Peyer's patch (tissue), 4 donors: ENCODE measurements around the gene DMC1. TPM values are rescaled to one million over a fixed set of nuclear protein-coding genes. Genes with fewer than 3 reads are reported as not detected.

Source experiments
- DNase-seq, 3 donors: peaks; one replicate each; pipeline ENCODE4 v3.0.0-alpha.2; 2017 to 2019
- H3K27ac ChIP-seq, 4 donors: fragments of 200-600 bp; sonication (generic); one replicate each; pipeline ENCODE4 v1.5.1; 2016 to 2019
- H3K27me3 ChIP-seq, 2 donors: fragments of 200-600 bp; sonication (generic); one replicate each; pipeline ENCODE4 v1.5.1; 2019
- H3K36me3 ChIP-seq, 3 donors: fragments of 200-600 bp; sonication (generic); one replicate each; pipeline ENCODE4 v1.5.1; 2016 to 2019
- H3K4me1 ChIP-seq, 4 donors: fragments of 200-600 bp; sonication (generic); one replicate each; pipeline ENCODE4 v1.5.1; 2016 to 2019
- H3K4me3 ChIP-seq, 4 donors: fragments of 200-600 bp; sonication (generic); 1 replicate in 3 of 4; 2 replicates in 1 of 4; pipeline ENCODE4 v1.5.1; 2016 to 2019; ENCODE audit warnings: mild to moderate bottlenecking in 1 of 4
- H3K9me3 ChIP-seq, 4 donors: fragments of 200-600 bp; sonication (generic); one replicate each; pipeline ENCODE4 v1.5.1; 2016 to 2019; ENCODE audit warnings: mild to moderate bottlenecking in 1 of 4
- POLR2A ChIP-seq, 2 donors: fragments of 450-650 bp; IDR thresholded peaks; one replicate each; pipeline ENCODE4 v1.5.1; 2017; ENCODE audit warnings: antibody characterized with exemption in 2 of 2, mild to moderate bottlenecking in 2 of 2, moderate library complexity in 2 of 2
- total RNA-seq, 4 donors: library from RNA; depleted of rRNA; stranded (reverse); fragments of >200 nt; gene quantifications; one replicate each; pipeline ENCODE4 v1.1.0, GENCODE V29; 2016
- TF ChIP-seq, protein P1 (sequence below), 6 experiments: fragments of 450-650 bp in 4 of 6; fragments of 200-600 bp in 2 of 6; sonication (generic) in 1 of 6; IDR thresholded peaks; one replicate each; pipeline ENCODE4 v1.5.1; 2017 to 2019; ENCODE audit warnings: antibody characterized with exemption in 6 of 6, mild to moderate bottlenecking in 3 of 6, moderate library complexity in 1 of 6

DMC1 gene
- total RNA-seq, 4 donors from 2014 or later = 4.2 TPM; not detected in 3

DNA sequence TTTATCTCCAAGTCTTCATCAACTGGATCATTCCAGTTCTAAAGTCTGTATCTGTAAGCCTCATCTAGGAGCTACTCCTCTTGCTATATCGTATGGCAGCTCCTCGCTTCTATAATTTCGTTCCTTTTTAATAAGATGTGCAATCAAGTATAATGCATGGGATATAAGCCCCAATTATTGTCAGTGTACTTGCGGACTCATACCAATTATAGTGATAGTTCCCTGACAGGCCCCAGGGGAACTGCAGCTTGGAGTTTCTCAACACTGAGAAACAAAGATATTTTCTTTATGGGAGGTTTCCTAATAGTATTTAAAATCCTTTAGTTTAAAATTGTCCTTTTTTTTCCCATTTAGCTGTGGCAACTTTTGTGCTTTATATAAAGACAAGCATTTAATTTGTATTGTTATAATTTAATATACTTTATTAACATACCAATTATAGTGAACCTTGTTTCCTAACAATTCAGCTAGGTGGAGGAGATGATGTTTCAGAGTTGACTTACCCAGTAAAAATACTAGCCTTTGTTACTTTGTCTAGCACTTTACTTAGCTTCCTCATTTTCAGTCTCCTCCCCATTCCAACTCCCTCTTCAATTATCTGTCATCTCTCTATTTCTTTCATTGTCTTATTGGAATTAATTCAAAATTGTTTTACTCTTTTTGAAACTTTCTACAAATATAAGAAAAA lies 38.6 kb downstream of the DMC1 start:
- TF ChIP-seq POLR2A (IDR thresholded peaks at IDR 0.05) = no peak
- TF ChIP-seq, protein P1, sequence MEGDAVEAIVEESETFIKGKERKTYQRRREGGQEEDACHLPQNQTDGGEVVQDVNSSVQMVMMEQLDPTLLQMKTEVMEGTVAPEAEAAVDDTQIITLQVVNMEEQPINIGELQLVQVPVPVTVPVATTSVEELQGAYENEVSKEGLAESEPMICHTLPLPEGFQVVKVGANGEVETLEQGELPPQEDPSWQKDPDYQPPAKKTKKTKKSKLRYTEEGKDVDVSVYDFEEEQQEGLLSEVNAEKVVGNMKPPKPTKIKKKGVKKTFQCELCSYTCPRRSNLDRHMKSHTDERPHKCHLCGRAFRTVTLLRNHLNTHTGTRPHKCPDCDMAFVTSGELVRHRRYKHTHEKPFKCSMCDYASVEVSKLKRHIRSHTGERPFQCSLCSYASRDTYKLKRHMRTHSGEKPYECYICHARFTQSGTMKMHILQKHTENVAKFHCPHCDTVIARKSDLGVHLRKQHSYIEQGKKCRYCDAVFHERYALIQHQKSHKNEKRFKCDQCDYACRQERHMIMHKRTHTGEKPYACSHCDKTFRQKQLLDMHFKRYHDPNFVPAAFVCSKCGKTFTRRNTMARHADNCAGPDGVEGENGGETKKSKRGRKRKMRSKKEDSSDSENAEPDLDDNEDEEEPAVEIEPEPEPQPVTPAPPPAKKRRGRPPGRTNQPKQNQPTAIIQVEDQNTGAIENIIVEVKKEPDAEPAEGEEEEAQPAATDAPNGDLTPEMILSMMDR (IDR thresholded peaks at IDR 0.05) = no peak
- DNase-seq = no peak
- no peaks in the 10 kb centered on the region for H3K36me3 ChIP-seq
- H3K4me1 ChIP-seq = no peaks in the 10 kb centered on the region
- H3K4me3 ChIP-seq = no peak overlapping the region
- no peak overlapping the region for H3K27ac ChIP-seq
- H3K9me3 ChIP-seq = no peaks in the 10 kb centered on the region
- H3K27me3 ChIP-seq = no peaks in the 10 kb centered on the region

DNA sequence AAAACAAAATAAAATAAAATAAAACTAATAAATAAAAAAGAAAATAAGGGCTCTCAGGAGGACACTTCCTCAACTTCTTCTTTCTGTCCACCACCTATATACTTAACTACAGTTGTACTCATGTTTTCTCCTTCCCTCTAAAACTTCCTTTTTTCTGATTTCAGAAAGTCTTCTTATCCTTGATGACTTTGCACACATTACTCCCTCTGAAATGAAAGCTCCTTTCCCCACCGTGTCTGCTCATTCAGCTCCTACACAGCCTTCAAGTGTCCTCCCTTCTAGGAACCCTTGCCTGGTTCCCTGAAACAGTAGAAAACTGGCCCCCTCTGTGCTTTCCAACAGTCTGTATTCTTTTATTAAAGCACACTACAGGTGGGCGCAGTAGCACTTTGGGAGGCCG lies 45.6 kb downstream of the DMC1 start:
- no peaks in the 10 kb centered on the region for H3K4me1 ChIP-seq
- H3K27me3 ChIP-seq = no peaks in the 10 kb centered on the region
- no peak overlapping the region for H3K27ac ChIP-seq
- no peaks in the 10 kb centered on the region for H3K9me3 ChIP-seq
- H3K4me3 ChIP-seq = no peak overlapping the region
- TF ChIP-seq, protein P1 (IDR thresholded peaks at IDR 0.05) = no peak
- TF ChIP-seq POLR2A (IDR thresholded peaks at IDR 0.05) = no peak
- no peaks in the 10 kb centered on the region for H3K36me3 ChIP-seq
- no peak for DNase-seq

DNA sequence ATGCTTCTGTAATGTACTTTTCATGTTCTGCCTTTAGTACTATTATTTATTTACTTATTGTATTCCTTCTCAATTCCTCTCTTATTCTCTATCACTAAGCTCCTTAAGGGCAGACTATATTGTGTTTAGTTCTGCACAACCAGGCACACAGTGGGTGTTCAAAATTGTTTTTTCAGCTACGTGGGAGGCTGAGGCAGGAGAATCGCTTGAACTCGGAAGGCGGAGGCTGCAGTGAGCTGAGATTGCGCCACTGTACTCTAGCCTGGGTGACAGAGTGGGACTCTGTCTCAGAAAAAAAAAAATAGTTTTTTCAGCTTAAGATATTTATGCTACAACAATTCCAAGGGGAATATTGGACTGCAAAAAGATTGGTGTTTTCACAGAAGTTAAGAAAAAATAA lies 46.5 kb downstream of the DMC1 start:
- DNase-seq = no peak
- Histone ChIP-seq H3K27ac (no peak overlapping the region), H3K4me3 (no peak overlapping the region), H3K4me1 (no peaks in the 10 kb centered on the region), H3K9me3 (no peaks in the 10 kb centered on the region), H3K27me3 (no peaks in the 10 kb centered on the region), H3K36me3 (no peaks in the 10 kb centered on the region)
- no peak for TF ChIP-seq POLR2A (IDR thresholded peaks at IDR 0.05)
- TF ChIP-seq, protein P1 (IDR thresholded peaks at IDR 0.05) = no peak

DNA sequence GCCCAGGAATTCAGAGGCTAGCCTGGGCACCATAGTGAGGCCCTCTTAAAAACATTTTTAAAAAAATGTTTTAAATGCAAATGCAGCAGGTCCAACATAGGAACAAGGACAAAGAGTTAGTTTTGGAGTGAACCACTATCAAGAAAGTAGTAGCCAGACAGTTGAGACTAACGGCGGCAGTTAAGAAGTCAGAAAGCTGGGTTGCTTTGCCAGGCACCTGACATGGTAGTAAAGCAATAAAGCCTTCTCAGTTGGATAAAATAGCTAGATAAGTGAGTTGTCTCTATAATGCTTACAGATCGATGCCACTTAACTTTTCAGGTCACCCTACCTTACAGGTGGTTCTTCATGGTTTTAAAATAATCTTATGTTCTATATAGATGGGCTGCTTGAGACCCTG lies 47.0 kb downstream of the DMC1 start:
- Histone ChIP-seq H3K9me3 (no peaks in the 10 kb centered on the region), H3K4me3 (no peak overlapping the region), H3K36me3 (no peaks in the 10 kb centered on the region), H3K4me1 (no peaks in the 10 kb centered on the region), H3K27me3 (no peaks in the 10 kb centered on the region), H3K27ac (no peak overlapping the region)
- no peak for DNase-seq
- TF ChIP-seq, protein P1 (IDR thresholded peaks at IDR 0.05) = no peak
- no peak for TF ChIP-seq POLR2A (IDR thresholded peaks at IDR 0.05)

DNA sequence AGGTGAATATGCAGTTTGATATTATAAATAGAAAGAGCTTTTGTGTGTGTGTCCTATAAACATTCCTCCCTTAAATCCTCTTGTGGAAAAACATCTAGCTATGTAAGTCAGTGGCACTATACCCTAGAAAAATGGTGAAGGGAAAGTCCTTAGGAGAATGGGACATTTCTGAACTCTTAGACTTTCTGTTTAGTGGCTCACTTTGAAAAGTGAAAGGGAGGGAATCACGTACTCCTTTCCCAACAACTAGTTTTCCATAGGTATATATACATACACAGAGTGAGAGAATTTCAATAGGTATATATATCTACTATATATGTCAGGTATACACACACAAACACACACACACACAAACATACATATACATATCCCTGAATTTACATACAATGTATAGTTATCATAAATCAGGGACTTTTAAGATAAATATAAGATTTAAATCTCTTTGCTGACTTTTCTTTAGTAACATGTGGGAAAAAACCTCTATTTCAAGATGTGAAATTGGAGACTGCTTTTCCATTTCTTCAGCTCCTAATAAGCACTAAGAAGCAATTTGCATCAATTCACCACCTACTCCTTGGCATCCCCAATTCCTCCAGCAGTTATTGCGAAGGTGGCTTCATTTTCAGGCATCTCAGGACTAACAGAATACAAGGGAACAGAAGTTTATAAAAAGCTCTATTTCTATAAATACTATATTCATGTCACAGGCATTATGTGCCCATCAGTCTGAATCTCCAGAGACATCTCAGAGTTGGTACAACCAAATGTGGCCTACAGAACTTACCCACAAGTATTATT lies 50.3 kb downstream of the DMC1 start:
- Histone ChIP-seq H3K9me3 (no peaks in the 10 kb centered on the region), H3K27ac (no peak overlapping the region), H3K4me3 (no peak overlapping the region), H3K4me1 (no peaks in the 10 kb centered on the region), H3K27me3 (no peaks in the 10 kb centered on the region), H3K36me3 (no peaks in the 10 kb centered on the region)
- no peak for DNase-seq
- no peak for TF ChIP-seq POLR2A (IDR thresholded peaks at IDR 0.05)
- TF ChIP-seq, protein P1 (IDR thresholded peaks at IDR 0.05) = no peak
